HG03520 (cell line): ENCODE data around the gene TNFRSF12A.
"Not testable (repeated sequence)": the region's sequence is repeated elsewhere in the genome, so short reads cannot be mapped to it uniquely, and the experiment has no call there.

Experiments
- ATAC-seq: cut with Tn5 transposase; IDR thresholded peaks from one replicate; pipeline ENCODE4 v1.9.1; 2021; ENCODE audit warnings: mild to moderate bottlenecking, moderate library complexity; ENCODE audit not compliant: unreplicated experiment

The TNFRSF12A gene

GRCh38 chr16:3060339-3061127, 40.4 kb downstream of the TNFRSF12A start:
- ATAC-seq = no peak

- ATAC-seq = no peak
Observed at GRCh38 chr16:3062553-3062952, 42.4 kb downstream of the TNFRSF12A start.

- ATAC-seq = no peak
Observed at GRCh38 chr16:3063625-3064386, 43.6 kb downstream of the TNFRSF12A start.

GRCh38 chr16:3065069-3065741, 45.0 kb downstream of the TNFRSF12A start, which contains the start of gene IL32:
IL32 (plus strand) TSS chr16:3065640; CDS start chr16:3065812, 172 bp downstream.
- no peak for ATAC-seq

- ATAC-seq = no peak
Observed at GRCh38 chr16:3065742-3066439, 45.7 kb downstream of the TNFRSF12A start.

GRCh38 chr16:3066440-3066748, 46.2 kb downstream of the TNFRSF12A start:
- ATAC-seq = no peak

DNA sequence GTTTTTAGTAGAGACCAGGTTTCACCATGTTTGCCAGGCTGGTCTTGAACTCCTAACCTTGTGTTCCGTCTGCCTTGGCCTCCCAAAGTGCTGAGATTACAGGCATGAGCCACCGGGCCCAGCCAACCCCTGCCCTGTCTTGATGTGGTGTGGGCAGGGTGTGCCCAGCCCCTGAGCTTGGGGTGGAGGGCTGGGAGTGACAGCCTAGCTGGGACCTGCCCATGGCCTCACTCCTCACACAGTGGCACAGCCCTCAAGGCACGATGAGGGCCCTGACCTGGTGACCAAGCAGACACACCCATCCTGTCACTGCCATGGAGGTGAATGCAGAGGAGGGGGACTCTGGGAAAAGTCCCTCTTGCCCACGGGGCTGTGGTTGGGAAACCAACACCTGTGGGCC, 48.3 kb downstream of the TNFRSF12A start:
- ATAC-seq = no peak

GRCh38 chr16:3069146-3069545, 49.0 kb downstream of the TNFRSF12A start:
- ATAC-seq = not testable (repeated sequence)

- no peak for ATAC-seq
Observed at GRCh38 chr16:3070608-3071111, 50.5 kb downstream of the TNFRSF12A start.

GRCh38 chr16:3071655-3072054, 51.5 kb downstream of the TNFRSF12A start:
- ATAC-seq = no peak
